NOMO-1 (cell line): ENCODE measurements around the gene KIF18B.

Source experiments
- DNase-seq, 2 experiments: peaks; one replicate each; lab custom pipeline; 2025; ENCODE audit not compliant: unreplicated experiment in 2 of 2; lab: John Stamatoyannopoulos, UW

KIF18B gene

DNA sequence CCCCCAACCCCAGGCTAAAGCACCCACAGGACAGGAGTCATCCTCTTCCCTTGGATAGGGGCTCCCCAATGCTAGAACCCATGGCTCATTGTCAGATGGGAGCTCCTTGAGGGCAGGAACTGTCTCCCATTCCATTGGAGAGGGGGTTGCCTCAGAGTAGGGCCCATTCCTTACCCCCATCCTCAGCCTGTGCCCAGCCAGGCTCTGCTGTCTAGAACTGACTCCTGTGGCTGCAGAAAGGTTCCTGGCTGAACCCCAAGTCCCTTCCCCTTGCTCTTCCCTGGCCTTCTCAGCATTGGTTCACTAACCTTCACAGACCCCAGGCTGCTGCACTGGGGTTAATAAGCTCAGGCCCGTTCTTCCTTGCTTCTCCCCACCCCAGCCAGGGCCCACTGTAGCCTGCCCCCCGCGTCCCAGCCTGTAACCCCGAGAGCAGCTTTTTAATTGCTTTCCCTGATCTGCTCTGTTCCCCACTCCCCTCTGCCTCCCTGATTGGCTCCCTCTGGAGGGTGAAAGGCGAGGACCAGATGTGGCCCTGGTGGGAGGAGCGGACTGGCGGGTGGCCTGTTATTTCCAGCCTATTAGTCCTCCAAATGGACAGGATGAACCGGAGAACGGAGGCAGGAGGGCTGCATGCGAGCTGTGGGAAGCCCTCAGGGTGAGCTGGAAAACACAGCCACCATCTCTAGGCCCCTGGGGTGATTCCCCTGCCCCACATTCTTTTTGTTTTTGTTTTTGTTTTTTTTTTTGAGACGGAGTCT is 26.3 kb downstream of the KIF18B start:
- no peak for DNase-seq

- no peak for DNase-seq
These were observed 27.0 kb downstream of the KIF18B start for GRCh38 chr17:44920565-44920940.

DNA sequence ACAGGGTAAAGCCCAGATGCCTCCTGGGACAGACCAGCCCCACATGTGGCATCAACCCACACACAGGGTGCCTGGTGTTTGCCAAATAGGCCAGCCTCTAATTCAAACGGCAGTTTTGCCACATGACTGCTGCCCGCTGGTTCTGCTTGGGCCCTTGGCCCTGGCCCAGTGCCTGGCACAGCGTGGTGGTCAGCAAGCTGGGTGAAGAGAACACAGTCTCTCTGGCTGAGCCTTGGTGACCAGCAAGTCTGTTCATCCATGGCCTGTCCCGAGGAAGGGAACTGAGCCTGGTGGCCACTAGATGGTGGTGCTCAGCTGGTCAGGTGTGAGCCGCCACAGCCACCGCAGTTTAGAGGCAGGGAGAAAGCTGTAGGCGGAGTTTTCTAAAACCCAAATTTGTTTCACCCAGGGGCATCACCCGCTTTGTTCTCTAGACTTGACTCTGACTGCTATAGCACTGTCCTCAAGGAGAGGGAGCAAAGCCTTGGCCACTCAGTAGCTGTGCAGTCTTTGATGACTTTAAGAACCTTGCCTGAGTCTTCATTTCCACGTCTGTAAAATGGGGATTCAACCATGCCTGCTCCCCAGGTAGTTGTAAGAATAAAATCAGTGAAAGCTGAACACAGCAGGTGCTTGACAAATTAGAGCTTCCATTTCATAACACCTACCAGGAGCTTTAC is 27.5 kb downstream of the KIF18B start:
- DNase-seq = peak; percentile 43 to 68

- DNase-seq = no peak
These were observed 28.2 kb downstream of the KIF18B start for GRCh38 chr17:44919411-44919810.

GRCh38 chr17:44918006-44918405 is 29.6 kb downstream of the KIF18B start:
- no peak for DNase-seq

GRCh38 chr17:44917456-44917855 is 30.1 kb downstream of the KIF18B start:
- no peak for DNase-seq

DNA sequence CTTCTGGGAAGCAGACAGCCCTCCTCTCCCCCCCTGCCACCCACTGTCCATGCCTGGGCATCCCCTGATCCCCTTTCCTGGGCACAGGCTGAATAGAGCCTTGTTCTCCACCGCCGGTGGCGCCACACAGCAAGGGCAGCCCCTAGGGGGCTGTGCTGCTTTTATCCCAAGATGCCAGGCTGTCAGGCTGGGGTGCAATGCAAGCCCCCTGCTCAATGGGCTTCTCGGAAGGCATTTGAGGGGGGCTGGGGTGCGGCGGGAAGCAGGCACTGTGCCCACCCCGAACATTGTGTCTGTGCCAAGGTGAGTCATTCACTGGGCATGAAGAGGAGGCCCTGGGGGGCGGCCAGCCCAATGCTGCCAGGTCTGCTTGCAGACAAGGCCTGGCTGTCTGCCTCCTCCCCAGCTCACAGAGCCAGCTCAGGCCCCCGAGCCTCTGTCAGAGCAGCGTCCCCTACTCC is 30.8 kb downstream of the KIF18B start:
- DNase-seq = no peak

DNA sequence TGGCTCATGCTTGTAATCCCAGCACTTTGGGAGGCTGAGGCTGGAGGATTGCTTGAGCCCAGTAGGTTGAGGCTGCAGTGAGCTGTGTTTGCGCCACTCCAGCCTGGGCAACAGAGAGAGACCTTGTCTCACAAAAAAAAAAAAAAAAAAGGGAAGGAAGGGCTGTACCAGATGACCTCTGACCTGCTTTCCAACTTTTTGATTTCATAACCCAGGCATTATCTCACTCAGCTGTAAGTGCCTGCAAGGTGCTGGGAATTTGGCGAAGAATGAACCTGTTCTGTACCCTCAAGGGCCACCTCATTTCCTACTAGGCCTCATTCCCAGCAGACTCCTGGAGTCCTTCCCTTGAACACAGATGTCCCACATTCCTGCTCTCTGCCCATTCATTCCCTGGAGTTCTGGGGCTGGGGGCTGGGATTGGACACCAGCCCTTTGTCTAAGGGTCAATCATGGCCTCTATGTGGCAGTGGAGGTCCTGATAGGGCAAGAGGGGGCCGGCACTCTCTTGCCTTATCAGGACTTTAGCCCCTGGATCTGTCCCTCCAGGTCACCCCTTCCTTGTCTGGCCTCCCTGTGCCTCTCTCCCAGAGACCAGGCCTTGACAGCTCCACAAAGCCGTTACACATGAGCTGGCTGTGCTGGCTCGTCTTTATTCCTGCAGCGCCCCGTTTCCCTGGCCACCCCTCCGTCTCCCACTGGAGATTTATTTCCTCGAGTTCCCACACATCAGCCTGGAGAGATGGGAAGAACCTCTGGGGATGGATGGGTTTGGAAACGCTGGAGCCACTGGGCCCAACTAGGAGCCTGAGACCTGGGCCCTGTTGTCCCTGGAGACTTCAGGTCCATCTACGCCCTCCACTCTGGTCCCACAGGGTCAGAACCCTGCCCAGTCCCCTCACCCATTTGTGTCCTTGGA is 31.5 kb downstream of the KIF18B start:
- DNase-seq = peak in 1 of 2 experiments; percentile 12

DNA sequence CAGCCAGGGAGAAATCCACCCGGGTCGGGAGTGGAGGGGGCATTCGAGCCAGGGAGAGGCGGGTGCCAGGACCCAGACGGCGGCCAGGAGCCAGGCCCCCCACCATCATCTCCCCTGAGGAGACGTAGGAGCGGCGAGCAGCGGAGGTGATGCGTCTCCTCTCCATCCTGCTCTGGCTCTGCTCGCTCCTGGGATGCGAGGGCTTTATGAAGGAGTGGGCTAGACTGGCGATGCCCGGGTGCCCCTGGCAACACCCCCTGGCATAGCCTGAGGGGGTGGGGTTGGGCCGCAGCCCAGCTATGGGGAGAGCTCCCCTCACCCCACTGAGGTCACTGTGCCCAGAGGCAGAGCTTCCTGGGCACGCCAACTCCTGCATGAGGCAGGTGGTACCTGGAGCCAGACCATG is 32.2 kb downstream of the KIF18B start, which contains the start of gene GFAP:
Gene GFAP (minus strand): TSS at position 180 of the 406 bp plus-strand sequence. CDS start 14 bp downstream, at position 166.
- no peak for DNase-seq

GRCh38 chr17:44914698-44915271 is 32.8 kb downstream of the KIF18B start:
- no peak for DNase-seq

- no peak for DNase-seq
These were observed 33.4 kb downstream of the KIF18B start for GRCh38 chr17:44914148-44914547.

- DNase-seq = no peak
These were observed 33.9 kb downstream of the KIF18B start for GRCh38 chr17:44913676-44914075.

DNA sequence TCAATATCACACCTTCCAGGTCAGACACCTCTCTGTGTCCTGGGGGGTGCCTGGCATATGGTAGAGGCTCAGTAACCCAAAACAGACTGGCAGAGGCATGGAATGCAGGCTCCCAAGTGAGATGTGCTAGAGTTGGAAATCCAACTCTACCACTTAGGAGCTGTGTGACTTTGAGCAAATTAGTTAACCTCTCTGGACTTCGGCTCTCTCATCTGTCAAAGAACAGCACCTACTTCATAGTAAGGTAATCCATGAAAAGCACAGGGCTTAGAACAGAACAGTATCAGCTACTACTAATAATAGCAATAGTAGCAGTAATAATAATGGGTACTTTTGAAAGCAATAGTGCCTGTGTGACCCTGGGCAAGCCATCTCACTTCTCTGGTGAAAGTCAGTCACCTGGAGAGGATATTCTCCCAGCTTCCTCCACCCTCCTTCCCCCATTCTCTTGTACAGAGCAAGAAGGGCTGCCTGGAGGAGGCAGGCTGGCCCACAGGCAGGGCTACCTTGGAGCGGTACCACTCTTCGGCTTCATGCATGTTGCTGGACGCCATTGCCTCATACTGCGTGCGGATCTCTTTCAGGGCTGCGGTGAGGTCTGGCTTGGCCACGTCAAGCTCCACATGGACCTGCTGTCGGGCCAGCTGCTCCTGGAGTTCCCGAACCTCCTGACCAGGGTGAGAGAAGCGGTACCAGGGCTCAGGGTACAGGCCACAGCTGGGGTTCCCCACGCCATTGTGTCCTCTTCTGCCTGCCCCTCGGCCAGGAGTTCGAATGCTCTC is 34.6 kb downstream of the KIF18B start:
- DNase-seq = no peak

DNA sequence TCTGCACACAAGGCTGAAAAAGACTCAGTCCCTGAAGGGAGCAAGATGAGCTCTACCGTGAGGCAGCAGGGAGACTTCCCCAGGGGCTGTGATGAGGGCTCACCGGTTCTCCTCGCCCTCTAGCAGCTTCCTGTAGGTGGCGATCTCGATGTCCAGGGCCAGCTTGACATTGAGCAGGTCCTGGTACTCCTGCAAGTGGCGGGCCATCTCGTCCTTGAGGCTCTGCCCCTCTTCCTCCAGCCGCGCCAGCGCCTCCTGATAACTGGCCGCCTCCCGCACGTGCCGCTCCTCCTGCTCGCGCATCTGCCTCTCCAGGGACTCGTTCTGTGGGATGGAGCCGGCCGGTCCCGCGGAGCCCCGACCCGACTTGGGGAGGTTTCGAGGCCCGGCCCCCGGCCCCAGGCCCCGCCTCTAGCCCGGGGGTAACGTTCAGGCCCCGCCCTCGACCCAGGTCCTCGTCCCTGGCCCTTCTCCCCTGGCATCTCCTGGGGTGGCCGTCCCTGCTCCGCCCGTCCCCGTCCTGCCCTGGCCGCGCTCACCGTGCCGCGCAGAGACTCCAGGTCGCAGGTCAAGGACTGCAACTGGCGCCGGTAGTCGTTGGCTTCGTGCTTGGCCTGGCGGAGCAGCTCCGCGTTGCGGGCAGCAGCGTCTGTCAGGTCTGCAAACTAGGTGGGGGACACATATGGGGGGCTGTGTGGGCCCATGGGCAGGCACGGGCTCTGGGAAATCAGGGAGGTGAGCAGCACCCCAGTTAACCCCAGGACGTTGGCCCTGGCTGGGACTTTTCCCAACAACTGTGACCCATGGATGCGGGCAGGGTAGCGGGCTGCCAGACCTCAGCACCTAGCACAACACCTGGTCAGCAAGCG is 36.2 kb downstream of the KIF18B start:
- DNase-seq = peak; percentile 6 to 35

DNA sequence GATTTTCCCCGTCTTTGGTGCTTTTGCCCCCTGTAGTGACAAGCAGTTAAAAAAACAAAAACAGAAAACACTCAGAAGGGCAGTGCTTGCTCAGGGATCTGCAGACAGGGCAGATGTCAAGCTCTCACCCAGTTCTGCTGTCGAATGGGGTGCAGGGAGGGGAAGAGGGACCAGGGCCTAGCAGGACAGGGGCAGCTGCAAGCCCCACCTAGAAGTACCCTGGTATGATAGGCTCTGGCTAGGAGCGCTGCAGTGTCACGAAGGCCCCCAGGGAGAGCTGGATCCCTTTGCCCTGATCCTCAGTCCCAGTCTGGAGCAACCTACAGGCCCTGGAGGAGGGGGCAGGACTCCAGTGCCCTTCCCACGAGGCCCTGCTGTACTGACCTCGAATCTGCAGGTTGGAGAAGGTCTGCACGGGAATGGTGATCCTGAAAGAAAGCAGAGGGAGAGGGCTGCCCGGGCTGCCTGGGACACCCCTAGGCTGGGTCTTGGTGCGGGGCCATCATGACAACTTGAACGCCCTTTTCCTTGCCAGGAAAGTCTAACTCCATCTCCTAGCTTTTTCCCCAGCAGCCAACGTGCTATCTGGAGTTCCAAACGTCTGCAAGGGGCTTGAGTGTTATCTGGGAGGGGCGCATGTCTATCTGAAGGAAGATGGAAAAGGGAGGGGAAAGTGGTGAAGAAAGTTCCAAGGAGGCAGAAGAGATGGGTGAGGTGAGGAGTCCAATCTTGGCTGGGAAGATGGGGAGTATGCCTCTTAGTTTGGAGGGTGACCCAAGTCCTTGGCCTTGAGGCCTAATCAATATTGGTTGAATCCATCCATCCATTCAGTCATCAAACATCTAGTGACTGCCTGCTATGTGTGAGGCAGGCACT is 37.1 kb downstream of the KIF18B start:
- DNase-seq = no peak

DNA sequence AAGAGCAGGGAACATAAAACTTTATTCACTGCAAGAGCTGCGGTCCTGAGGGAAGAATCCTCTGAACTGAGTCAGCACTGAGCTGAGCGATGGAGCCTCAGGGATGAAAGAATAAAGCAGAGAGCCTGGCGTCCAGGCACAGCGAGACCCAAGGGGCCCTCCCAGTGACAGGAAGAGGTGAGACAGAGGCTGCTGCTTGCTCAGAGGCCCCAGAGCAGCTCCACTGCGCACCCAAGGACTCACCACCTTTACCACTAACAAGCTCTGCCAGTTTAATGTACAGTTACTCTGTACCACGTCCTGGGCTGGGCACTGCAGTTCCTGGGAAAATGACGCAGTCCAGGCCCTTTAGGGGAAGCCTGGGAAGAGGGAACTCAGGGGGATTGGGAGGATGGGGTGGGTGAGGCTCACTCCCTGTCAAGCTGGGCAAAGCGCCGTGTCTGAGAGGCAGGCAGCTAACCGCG is 37.9 kb downstream of the KIF18B start:
- no peak for DNase-seq

DNA sequence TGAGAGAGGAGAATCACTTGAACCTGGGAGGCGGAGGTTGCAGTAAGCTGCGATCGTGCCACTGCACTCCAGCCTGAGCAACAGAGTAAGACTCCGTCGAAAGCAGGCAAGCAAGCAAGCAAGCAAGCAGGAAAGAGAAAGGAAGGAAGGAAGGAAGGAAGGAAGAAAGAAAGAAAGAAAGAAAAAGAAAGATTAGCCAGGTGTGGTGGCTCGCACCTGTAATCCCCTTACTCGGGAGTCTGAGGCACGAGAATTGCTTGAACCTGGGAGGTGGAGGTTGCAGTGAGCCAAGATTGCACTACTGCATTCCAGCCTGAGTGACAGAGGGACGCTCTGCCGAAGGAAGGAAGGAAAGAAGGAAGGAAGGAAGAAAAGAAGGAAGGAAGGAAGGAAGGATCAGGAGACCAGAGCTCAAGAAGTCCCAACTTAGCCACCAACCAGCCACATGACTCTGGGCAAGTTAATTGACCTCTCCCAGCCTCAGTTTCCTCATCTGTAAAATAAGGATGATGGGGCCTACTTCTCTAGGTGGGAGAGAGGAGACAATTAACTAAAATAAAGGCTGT is 38.7 kb downstream of the KIF18B start:
- DNase-seq = no peak
